ENCODE results near the gene SIT1.
"Not testable (repeated sequence)": the region's sequence is repeated elsewhere in the genome, so short reads cannot be mapped to it uniquely, and the experiment has no call there.

The SIT1 gene

GRCh38 chr9:35619800-35620158 lies 31.0 kb downstream of the SIT1 start:
- no peaks in the 10 kb centered on the region for H3K4me1 ChIP-seq (ENCODE audit: insufficient read depth, low read length)
- H3K36me3 ChIP-seq (ENCODE audit: insufficient read depth, low read length): no peaks in the 10 kb centered on the region
- H3K9ac ChIP-seq (ENCODE audit: low read depth, low read length): no peak overlapping the region
- H3K9me3 ChIP-seq (ENCODE audit: control insufficient read depth, insufficient read depth, low read length): no peaks in the 10 kb centered on the region

DNA sequence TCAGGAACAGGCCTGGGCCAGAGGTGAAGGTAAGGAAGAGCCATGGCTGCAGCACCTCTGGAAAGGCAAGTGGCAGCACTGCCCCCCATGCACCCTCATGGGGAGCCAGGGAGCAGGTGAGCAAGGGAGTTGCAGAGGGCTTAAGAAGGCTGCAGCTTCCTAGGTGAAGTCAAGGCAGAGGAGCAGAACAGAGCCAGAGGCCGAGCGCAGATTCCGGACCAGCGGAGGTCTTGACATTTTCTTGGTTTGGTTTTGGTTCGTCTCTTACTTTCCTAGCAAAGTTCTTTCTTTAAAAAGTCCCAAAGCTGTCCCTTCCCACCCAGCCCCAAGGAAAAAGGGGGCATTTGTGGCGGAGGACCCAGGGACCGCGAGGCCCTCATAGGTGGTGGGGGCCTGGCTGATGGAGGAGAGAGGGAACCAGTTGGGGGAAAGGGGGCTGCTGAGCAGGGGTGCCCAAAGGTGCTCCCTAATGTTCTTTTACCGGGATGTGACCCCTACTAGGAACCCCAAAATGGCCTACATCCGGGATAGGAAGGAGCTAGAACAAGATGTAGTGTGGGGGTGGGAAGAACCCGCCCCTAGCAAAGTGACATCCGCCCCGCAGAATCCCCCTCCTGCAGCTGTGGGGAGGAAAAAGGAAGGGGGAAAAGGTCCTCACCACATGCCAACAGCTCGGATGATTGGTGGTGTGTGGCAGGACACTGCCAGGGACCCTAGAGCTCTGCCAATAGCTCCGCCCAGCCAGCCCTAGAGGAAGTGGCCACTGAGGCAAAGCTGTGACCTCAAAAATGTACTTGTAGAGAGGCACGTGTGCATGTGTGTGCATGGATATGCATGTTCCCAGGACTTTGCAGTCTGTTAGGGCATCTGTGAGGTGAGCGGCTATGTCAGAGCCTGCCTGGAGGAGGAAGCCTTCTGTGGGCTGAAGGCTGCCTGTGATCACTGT lies 31.6 kb downstream of the SIT1 start:
- no peaks in the 10 kb centered on the region for H3K4me1 ChIP-seq (ENCODE audit: insufficient read depth, low read length)
- H3K9ac ChIP-seq (ENCODE audit: low read depth, low read length): no peak overlapping the region

DNA sequence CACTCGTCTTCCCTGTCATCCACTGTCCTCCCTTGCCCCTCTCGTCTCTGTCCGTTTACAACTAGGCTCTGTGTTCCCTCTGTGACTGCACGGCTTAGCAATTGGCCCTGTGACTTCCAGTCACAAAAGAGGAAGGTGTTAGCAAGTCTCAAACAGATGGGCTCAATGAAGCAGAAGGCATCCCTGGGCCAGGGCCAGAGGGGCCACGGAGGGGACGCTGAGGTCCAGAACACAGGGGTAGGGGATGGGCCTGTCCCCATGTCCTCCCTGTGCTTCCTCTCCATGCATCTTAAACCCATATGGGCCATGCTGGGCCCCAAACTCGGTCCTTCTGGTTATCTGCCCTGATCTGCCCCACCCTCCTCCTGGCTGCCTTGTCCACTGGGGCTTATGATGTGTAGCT lies 32.4 kb downstream of the SIT1 start, which contains the start of gene CD72:
Gene CD72, minus strand, starts transcription at position 89 of the 403 bp plus-strand sequence. CDS start 110 bp downstream, outside the sequence.
- Histone ChIP-seq H3K9ac (ENCODE audit: low read depth, low read length) (peak within 1 kb of the TSS; percentile 73), H3K9me3 (ENCODE audit: control insufficient read depth, insufficient read depth, low read length) (no peaks in the 10 kb centered on the region), H3K4me1 (ENCODE audit: insufficient read depth, low read length) (no peaks in the 10 kb centered on the region), H3K36me3 (ENCODE audit: insufficient read depth, low read length) (no peaks in the 10 kb centered on the region)

More for the DNA sequence above, 31.6 kb downstream of the SIT1 start:
- H3K9me3 ChIP-seq (ENCODE audit: control insufficient read depth, insufficient read depth, low read length): no peaks in the 10 kb centered on the region
- H3K36me3 ChIP-seq (ENCODE audit: insufficient read depth, low read length): no peaks in the 10 kb centered on the region

DNA sequence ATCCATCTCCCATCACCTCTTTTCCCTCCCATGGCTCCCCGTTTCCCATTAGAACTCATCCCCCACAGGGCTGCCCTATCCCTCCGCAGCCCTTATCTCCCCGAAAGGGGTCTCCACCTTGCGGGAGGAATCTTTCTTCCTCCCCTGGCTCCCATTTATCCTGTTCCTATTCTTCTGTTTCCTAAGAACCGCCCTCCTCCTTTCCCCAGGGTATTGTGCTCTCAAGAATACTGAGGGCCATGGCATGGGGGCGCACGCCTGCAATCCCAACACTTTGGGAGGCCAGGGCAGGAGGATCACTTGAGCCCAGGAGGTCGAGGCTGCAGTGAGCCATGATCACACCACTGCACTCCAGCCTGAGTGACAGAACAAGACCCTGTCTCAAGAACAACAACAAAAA lies 33.2 kb downstream of the SIT1 start:
- Histone ChIP-seq H3K9ac (ENCODE audit: low read depth, low read length) (peak overlapping the region; percentile 73), H3K36me3 (ENCODE audit: insufficient read depth, low read length) (no peaks in the 10 kb centered on the region), H3K9me3 (ENCODE audit: control insufficient read depth, insufficient read depth, low read length) (no peaks in the 10 kb centered on the region), H3K4me1 (ENCODE audit: insufficient read depth, low read length) (no peaks in the 10 kb centered on the region)

- Histone ChIP-seq H3K36me3 (ENCODE audit: insufficient read depth, low read length) (no peaks in the 10 kb centered on the region), H3K9ac (ENCODE audit: low read depth, low read length) (peak overlapping the region; percentile 73), H3K9me3 (ENCODE audit: control insufficient read depth, insufficient read depth, low read length) (no peaks in the 10 kb centered on the region), H3K4me1 (ENCODE audit: insufficient read depth, low read length) (no peaks in the 10 kb centered on the region)
Observed at GRCh38 chr9:35616681-35617459, 33.9 kb downstream of the SIT1 start.

DNA sequence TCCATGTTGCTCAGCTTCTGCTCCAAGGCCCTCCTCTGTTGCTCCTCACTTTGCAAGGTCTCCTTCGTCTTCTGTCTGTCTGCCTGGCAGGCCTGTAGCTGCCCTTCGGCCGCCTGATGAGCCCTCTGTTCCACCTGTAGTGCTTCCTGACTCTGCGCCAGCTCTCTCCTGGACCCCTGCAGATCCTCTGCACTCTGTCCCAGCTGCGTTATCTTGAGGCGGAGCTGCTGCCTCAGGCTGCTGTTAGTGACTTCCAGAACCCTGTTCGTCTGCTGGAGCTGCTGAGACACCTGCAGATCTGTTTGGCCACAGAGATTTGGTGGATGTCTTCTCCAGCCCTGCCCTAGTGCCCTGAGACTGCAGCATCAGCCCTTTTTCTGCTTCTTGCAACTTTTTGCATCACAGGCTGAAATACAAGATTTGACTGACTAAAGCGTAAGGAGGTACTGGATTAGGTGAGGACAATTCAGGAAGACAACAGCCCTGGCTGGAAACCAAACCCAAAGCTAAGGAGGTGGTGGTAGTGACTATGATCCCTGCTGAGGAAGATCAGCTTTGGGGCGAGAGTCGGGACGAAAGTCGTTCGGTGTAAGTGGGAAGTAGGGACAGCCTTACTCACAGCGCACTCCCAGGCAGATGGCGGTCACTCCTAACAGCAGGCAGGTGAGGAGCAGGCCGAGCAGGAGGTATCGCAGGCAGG lies 34.6 kb downstream of the SIT1 start:
- Histone ChIP-seq H3K4me1 (ENCODE audit: insufficient read depth, low read length) (no peaks in the 10 kb centered on the region), H3K36me3 (ENCODE audit: insufficient read depth, low read length) (no peaks in the 10 kb centered on the region), H3K9me3 (ENCODE audit: control insufficient read depth, insufficient read depth, low read length) (no peaks in the 10 kb centered on the region), H3K9ac (ENCODE audit: low read depth, low read length) (peak overlapping the region; percentile 73)

GRCh38 chr9:35612843-35613242 lies 37.9 kb downstream of the SIT1 start:
- Histone ChIP-seq H3K4me1 (ENCODE audit: insufficient read depth, low read length) (no peaks in the 10 kb centered on the region), H3K9me3 (ENCODE audit: control insufficient read depth, insufficient read depth, low read length) (no peaks in the 10 kb centered on the region), H3K36me3 (ENCODE audit: insufficient read depth, low read length) (no peaks in the 10 kb centered on the region), H3K9ac (ENCODE audit: low read depth, low read length) (no peak overlapping the region)

DNA sequence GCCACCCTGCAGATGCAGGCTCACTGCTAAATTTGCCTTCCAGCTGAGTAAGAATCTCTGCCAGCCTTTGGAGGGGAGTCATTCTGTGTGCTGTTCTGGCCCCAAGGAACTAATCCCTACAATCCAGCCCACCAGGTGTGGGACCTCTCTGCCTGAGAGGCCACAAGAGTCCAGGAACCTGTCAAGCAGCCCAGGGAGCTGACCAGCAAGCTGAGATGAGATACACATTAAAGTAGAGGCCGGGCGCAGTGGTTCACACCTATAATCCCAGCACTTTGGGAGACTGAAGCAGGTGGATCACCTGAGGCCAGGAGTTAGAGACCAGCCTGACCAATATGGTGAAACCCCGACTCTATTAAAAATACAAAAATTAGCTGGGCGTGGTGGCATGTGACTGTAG lies 38.7 kb downstream of the SIT1 start:
- not testable (repeated sequence) for H3K4me1 ChIP-seq (ENCODE audit: insufficient read depth, low read length); H3K36me3 ChIP-seq (ENCODE audit: insufficient read depth, low read length); H3K9me3 ChIP-seq (ENCODE audit: control insufficient read depth, insufficient read depth, low read length); H3K9ac ChIP-seq (ENCODE audit: low read depth, low read length)

GRCh38 chr9:35611230-35611797 lies 39.4 kb downstream of the SIT1 start:
- H3K9me3 ChIP-seq (ENCODE audit: control insufficient read depth, insufficient read depth, low read length): no peaks in the 10 kb centered on the region
- no peaks in the 10 kb centered on the region for H3K36me3 ChIP-seq (ENCODE audit: insufficient read depth, low read length)
- no peaks in the 10 kb centered on the region for H3K4me1 ChIP-seq (ENCODE audit: insufficient read depth, low read length)
- no peak overlapping the region for H3K9ac ChIP-seq (ENCODE audit: low read depth, low read length)

GRCh38 chr9:35609820-35610163 lies 40.9 kb downstream of the SIT1 start:
- Histone ChIP-seq H3K9ac (ENCODE audit: low read depth, low read length) (no peak overlapping the region), H3K9me3 (ENCODE audit: control insufficient read depth, insufficient read depth, low read length) (no peaks in the 10 kb centered on the region), H3K36me3 (ENCODE audit: insufficient read depth, low read length) (no peaks in the 10 kb centered on the region)

GRCh38 chr9:35609001-35609819 lies 41.5 kb downstream of the SIT1 start:
- Histone ChIP-seq H3K9me3 (ENCODE audit: control insufficient read depth, insufficient read depth, low read length) (no peaks in the 10 kb centered on the region), H3K9ac (ENCODE audit: low read depth, low read length) (no peak overlapping the region), H3K36me3 (ENCODE audit: insufficient read depth, low read length) (no peaks in the 10 kb centered on the region), H3K4me1 (ENCODE audit: insufficient read depth, low read length) (peaks cover 2% of the 10 kb centered on the region; the same call in 1 of the 2 replicates)

More at GRCh38 chr9:35609820-35610163, 40.9 kb downstream of the SIT1 start:
- peaks cover 2% of the 10 kb centered on the region; the same call in 1 of the 2 replicates for H3K4me1 ChIP-seq (ENCODE audit: insufficient read depth, low read length)

- H3K9me3 ChIP-seq (ENCODE audit: control insufficient read depth, insufficient read depth, low read length): no peaks in the 10 kb centered on the region
- no peak overlapping the region for H3K9ac ChIP-seq (ENCODE audit: low read depth, low read length)
- H3K4me1 ChIP-seq (ENCODE audit: insufficient read depth, low read length): peaks cover 2% of the 10 kb centered on the region; the same call in 1 of the 2 replicates
- no peaks in the 10 kb centered on the region for H3K36me3 ChIP-seq (ENCODE audit: insufficient read depth, low read length)
Observed at GRCh38 chr9:35608221-35608620, 42.5 kb downstream of the SIT1 start.

DNA sequence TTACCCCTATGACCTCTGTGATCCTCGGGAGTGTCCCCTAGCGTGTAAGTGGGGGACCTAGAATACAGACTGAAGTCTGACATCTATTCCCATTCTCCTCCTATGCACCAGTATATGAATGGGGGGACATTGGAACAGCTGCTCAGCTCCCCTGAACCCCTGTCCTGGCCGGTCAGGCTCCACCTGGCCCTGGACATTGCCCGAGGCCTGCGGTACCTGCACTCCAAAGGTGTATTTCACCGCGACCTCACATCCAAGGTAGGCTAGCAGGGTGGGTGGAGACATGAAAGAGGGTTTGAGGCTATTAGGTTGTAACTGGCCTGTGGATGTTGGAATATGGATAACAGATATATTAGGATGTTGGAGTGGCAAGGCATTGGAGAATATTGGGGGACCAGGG lies 44.0 kb downstream of the SIT1 start:
- Histone ChIP-seq H3K9ac (ENCODE audit: low read depth, low read length) (no peak overlapping the region), H3K4me1 (ENCODE audit: insufficient read depth, low read length) (peaks cover 2% of the 10 kb centered on the region; the same call in 1 of the 2 replicates), H3K9me3 (ENCODE audit: control insufficient read depth, insufficient read depth, low read length) (no peaks in the 10 kb centered on the region), H3K36me3 (ENCODE audit: insufficient read depth, low read length) (no peaks in the 10 kb centered on the region; the same call in 1 of the 2 replicates)
